BLaER1 treated with 17β-estradiol and CSF1 and Interleukin-3, amounts not matched to agents 10 nM and 100 nM (cell line): ENCODE results near the gene SPN.
"Not testable (repeated sequence)": the region's sequence is repeated elsewhere in the genome, so short reads cannot be mapped to it uniquely, and the experiment has no call there.

Source experiments
- H3K27ac ChIP-seq, 11 experiments: shearing (Covaris generic); formaldehyde crosslinking; 2 replicates each; pipeline ENCODE4 v1.8.1; 2022
- H3K27me3 ChIP-seq, 11 experiments: shearing (Covaris generic); formaldehyde crosslinking; 2 replicates each; pipeline ENCODE4 v1.8.1; 2022
- H3K36me3 ChIP-seq, 11 experiments: shearing (Covaris generic); formaldehyde crosslinking; 2 replicates each; pipeline ENCODE4 v1.8.1; 2022
- H3K4me1 ChIP-seq, 10 experiments: shearing (Covaris generic); formaldehyde crosslinking; 2 replicates each; pipeline ENCODE4 v1.8.1; 2022
- H3K4me2 ChIP-seq, 11 experiments: shearing (Covaris generic); formaldehyde crosslinking; 2 replicates each; pipeline ENCODE4 v1.8.1; 2022
- H3K4me3 ChIP-seq, 10 experiments: shearing (Covaris generic); formaldehyde crosslinking; 2 replicates each; pipeline ENCODE4 v1.8.1; 2022
- H3K9ac ChIP-seq, 11 experiments: shearing (Covaris generic); formaldehyde crosslinking; 2 replicates each; pipeline ENCODE4 v1.8.1; 2022
- H3K9me3 ChIP-seq, 11 experiments: shearing (Covaris generic); formaldehyde crosslinking; replicated peaks in 1 of 11; 2 replicates each; pipeline ENCODE4 v1.8.1; 2022
- H4K20me1 ChIP-seq, 11 experiments: shearing (Covaris generic); formaldehyde crosslinking; 2 replicates each; pipeline ENCODE4 v1.8.1; 2022
- Cebpa-rat ChIP-seq, 11 experiments: shearing (Covaris generic); IDR thresholded peaks; 2 replicates each; pipeline ENCODE4 v1.8.1; 2022

The SPN gene

DNA sequence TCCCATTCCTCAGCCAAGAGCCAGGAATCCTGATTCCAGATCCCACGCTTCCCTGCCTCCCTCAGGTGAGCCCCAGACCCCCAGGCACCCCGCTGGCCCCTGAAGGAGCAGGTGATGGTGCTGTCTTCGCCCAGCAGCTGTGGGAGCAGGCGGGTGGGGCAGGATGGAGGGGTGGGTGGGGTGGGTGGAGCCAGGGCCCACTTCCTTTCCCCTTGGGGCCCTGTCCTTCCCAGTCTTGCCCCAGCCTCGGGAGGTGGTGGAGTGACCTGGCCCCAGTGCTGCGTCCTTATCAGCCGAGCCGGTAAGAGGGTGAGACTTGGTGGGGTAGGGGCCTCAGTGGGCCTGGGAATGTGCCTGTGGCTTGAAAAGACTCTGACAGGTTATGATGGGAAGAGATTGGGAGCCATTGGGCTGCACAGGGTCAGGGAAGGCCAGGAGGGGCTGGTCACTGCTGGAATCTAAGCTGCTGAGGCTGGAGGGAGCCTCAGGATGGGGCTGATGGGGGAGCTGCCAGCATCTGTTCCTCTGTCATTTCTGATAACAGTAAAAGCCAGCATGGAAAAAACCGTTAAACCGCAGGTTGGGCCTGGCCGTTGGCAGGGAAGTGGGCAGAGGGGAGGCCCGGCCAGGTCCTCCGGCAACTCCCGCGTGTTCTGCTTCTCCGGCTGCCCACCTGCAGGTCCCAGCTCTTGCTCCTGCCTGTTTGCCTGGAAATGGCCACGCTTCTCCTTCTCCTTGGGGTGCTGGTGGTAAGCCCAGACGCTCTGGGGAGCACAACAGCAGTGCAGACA, at the start of gene SPN:
TSS of gene SPN (plus strand) at position 232 of the 791 bp plus-strand sequence. CDS start at position 714, 482 bp downstream.
- Histone ChIP-seq H3K4me3 (peak within 1 kb of the TSS; percentile 65 to 92 (median 87)), H3K27ac (peak within 1 kb of the TSS; percentile 76 to 96 (median 91)), H3K4me1 (peaks cover 66 to 93% (median 73%) of the 10 kb centered on the region in 10 experiments), H3K9ac (peak within 1 kb of the TSS; percentile 81 to 93 (median 86)), H3K27me3 (no peaks in the 10 kb centered on the region), H4K20me1 (peaks cover 17 to 51% (median 39%) of the 10 kb centered on the region in 11 experiments; a peak in 18 of 22 replicates), H3K4me2 (peak within 1 kb of the TSS; percentile 96 to 100 (median 99)), H3K9me3 (no peaks in the 10 kb centered on the region), H3K36me3 (peaks cover 0 to 31% (median 9%) of the 10 kb centered on the region in 11 experiments; a peak in 15 of 22 replicates)
- TF ChIP-seq Cebpa-rat (IDR thresholded peaks at IDR 0.05), result no peak

DNA sequence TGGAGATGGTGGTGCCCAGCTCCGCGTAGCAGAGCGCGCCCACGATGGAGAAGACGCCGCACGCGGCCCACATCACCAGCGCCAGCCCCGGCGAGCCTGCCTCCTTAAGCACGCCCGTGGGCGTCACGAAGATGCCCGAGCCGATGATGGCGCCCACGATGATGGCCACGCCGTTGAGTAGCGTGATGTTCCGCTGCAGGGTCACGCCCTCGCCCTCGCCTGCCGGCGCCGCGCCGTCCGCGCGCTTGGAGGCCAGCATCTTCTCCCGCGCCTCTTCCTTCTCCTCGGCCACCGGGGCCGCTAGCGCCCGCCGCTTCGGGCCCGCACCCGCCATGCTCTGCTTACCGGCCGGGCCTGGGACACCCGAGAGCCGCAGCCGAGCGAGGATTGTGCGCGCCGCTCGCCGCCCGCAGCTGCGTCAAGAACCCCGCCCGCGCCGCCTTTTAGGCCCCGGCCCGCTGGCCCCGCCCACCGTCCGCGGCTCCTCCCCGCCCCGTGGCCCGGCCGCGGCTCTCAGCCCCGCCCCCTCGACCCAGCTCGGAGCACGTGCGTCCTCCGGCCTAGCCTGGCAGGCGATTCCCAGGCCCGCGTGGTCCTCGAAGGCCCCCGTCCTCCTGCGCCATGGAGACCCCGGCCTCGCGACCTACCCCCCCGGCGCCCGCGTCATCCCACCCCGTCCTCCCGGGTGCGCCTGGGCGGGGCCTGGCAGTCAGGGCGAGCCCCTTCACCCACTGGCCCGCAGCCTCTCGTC, 49.6 kb upstream of the SPN start:
- peak overlapping the region; percentile 89 to 97 (median 94) for H3K4me2 ChIP-seq
- H3K9ac ChIP-seq, result peak overlapping the region; percentile 75 to 92 (median 85); a peak in 21 of 22 replicates
- H3K9me3 ChIP-seq, H3K36me3 ChIP-seq, H3K27me3 ChIP-seq: not testable (repeated sequence)
- peaks cover 11 to 28% (median 20%) of the 10 kb centered on the region in 10 experiments for H3K4me1 ChIP-seq
- peaks cover 0 to 38% (median 27%) of the 10 kb centered on the region in 11 experiments; a peak in 17 of 22 replicates for H4K20me1 ChIP-seq
- H3K4me3 ChIP-seq, result peak overlapping the region; percentile 64 to 83 (median 78)
- H3K27ac ChIP-seq, result peak overlapping the region in 10 of 11 experiments; percentile 66 to 90 (median 86); a peak in 20 of 22 replicates

- not testable (repeated sequence) for H3K9me3 ChIP-seq, H3K27ac ChIP-seq, H3K4me2 ChIP-seq, H3K27me3 ChIP-seq, H3K9ac ChIP-seq, H3K4me3 ChIP-seq, H3K36me3 ChIP-seq
- peaks cover 18 to 29% (median 22%) of the 10 kb centered on the region in 10 experiments for H3K4me1 ChIP-seq
- H4K20me1 ChIP-seq, result peaks cover 0 to 25% (median 14%) of the 10 kb centered on the region in 11 experiments; a peak in 16 of 22 replicates
Observed at GRCh38 chr16:29614691-29615314, 48.2 kb upstream of the SPN start.

GRCh38 chr16:29616127-29616526, 46.9 kb upstream of the SPN start:
- H3K36me3 ChIP-seq, H3K4me3 ChIP-seq, H3K4me2 ChIP-seq, H3K9ac ChIP-seq, H3K9me3 ChIP-seq, H3K27ac ChIP-seq, H3K27me3 ChIP-seq: not testable (repeated sequence)
- Histone ChIP-seq H3K4me1 (peaks cover 14 to 25% (median 19%) of the 10 kb centered on the region in 10 experiments), H4K20me1 (peaks cover 0 to 15% (median 8%) of the 10 kb centered on the region in 11 experiments; a peak in 15 of 22 replicates)

DNA sequence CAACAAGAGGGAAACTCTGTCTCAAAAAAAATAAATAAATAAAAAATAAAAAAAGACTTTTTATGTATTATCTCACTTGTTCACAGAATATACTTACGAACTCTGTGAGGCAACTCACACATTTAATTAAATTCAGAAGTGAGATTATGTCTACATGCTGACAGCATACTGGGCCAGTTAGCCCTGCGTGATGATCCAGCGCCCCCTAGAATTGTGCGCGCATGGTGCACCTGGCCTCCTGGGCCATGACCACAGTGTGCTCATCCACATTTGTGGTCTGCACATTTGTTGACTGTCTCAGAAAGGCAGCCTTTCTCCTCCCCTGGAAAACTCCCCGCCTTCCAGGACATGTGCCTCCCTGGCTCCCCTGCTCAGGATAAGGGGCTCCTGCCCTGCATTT, 42.5 kb upstream of the SPN start:
- H3K4me1 ChIP-seq, result peaks cover 13 to 31% (median 24%) of the 10 kb centered on the region in 10 experiments
- not testable (repeated sequence) for H3K9ac ChIP-seq, H3K4me3 ChIP-seq, H3K4me2 ChIP-seq, H3K27me3 ChIP-seq, H3K9me3 ChIP-seq, H4K20me1 ChIP-seq, H3K27ac ChIP-seq, H3K36me3 ChIP-seq

DNA sequence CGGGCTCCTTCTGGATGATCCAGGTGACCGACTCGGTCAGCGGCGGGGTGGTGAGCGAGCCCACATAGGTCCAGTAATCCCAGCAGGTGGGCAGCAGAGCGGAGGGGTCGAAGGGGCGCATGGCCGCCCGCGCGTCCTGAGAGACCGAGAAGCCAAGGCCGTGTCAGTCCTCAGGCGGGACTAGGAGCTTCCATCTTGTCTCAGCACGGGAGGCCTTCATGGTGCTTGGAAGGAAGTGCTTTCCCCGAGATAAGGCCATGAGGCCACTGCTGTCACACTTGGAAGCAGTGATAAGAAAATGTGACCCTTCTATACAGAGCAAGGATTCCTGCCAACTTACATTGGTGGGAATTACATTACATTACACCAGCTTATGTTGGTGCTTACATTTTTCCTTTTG, 40.3 kb upstream of the SPN start:
- not testable (repeated sequence) for H3K27ac ChIP-seq, H3K9ac ChIP-seq, H3K4me2 ChIP-seq, H3K4me3 ChIP-seq, H4K20me1 ChIP-seq, H3K36me3 ChIP-seq, H3K27me3 ChIP-seq, H3K9me3 ChIP-seq
- H3K4me1 ChIP-seq, result peaks cover 27 to 46% (median 40%) of the 10 kb centered on the region in 10 experiments

DNA sequence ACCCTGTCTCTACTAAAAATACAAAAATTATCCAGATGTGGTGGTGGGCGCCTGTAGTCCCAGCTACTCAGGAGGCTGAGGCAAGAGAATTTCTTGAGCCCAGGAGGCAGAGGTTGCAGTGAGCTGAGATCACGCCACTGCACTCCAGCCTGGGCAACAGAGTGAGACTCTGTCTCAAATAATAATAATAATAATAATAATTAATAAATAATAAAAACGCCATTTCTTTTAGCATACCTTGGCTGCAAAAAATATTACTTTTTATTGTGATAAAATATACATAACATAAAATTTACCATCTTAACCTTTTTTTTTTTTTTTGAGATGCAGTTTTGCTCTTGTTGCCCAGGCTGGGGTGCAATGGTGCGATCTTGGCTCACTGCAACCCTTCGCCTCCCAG, 39.8 kb upstream of the SPN start:
- not testable (repeated sequence) for H3K36me3 ChIP-seq, H3K4me2 ChIP-seq, H3K9ac ChIP-seq, H3K9me3 ChIP-seq, H3K4me3 ChIP-seq, H4K20me1 ChIP-seq, H3K27me3 ChIP-seq, H3K27ac ChIP-seq
- peaks cover 29 to 46% (median 38%) of the 10 kb centered on the region in 10 experiments for H3K4me1 ChIP-seq

GRCh38 chr16:29625114-29625513, 37.9 kb upstream of the SPN start:
- H3K27me3 ChIP-seq, H3K4me3 ChIP-seq, H4K20me1 ChIP-seq, H3K9me3 ChIP-seq, H3K9ac ChIP-seq, H3K27ac ChIP-seq, H3K36me3 ChIP-seq: not testable (repeated sequence)
- peaks cover 31 to 49% (median 41%) of the 10 kb centered on the region in 10 experiments for H3K4me1 ChIP-seq
- peak overlapping the region in 7 of 11 experiments; percentile 13 to 66 (median 48); a peak in 10 of 22 replicates for H3K4me2 ChIP-seq

DNA sequence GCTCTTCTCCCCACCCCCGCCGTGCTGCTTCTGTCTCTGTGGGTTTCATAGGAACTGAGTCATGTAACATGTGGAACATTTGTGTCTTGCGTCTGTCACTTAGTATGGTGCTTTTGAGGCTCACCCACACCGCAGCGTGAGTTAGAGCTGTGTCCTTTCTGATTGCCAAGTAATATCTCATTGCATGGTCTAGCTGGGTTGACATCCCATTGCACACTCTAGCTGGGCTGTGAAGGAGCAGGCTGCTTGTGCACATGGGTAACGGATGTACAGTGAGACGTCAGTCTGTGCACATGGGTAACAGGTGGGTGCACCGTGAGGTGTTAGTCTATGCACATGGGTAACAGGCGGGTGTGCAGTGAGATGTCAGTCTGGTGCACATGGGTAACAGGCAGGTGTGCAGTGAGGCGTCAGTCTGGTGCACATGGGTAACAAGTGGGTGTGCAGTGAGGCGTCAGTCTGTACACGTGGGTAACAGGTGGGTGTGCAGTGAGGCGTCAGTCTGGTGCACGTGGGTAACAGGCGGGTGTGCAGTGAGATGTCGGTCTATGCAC, 36.2 kb upstream of the SPN start:
- Histone ChIP-seq H3K4me2 (peak overlapping the region; percentile 71 to 100 (median 95)), H3K27ac (peak overlapping the region in 7 of 11 experiments; percentile 23 to 66 (median 53); a peak in 10 of 22 replicates), H3K9ac (peak overlapping the region in 3 of 11 experiments; percentile 7 to 42 (median 40); a peak in 3 of 22 replicates), H3K4me3 (peak overlapping the region in 3 of 10 experiments; percentile 15 to 40 (median 31); a peak in 3 of 20 replicates), H3K4me1 (peaks cover 31 to 49% (median 41%) of the 10 kb centered on the region in 10 experiments)
- H4K20me1 ChIP-seq, H3K36me3 ChIP-seq, H3K9me3 ChIP-seq, H3K27me3 ChIP-seq: not testable (repeated sequence)
